K562 (cell line): ENCODE data around the gene UBE2O. TPM values are rescaled to one million over a fixed set of nuclear protein-coding genes. Genes with fewer than 3 reads are reported as not detected.
A peak's percentile ranks its signal among the peaks of the same experiment; 100 is the strongest.

Experiments used
- ATAC-seq: fragments of 200-7000 bp; cut with Tn5 transposase; 3 replicates; pipeline ENCODE4 v1.9.1; 2020; ENCODE audit warnings: moderate library complexity
- BruUV-seq: library from RNA; stranded (reverse); fragments of 400-500 nt; replicated peaks from 2 replicates; lab custom pipeline; 2021; lab: Mats Ljungman, UMichigan
- CTCF ChIA-PET: fragments of 300-600 bp; formaldehyde crosslinking; extraction: SDS; loops from one replicate; lab custom pipeline; 2021; ENCODE audit warnings: low intra/inter-chr PET ratio; lab: Yijun Ruan, JAX
- POLR2A ChIA-PET: fragments of 300-600, 350-650 bp; sonication (Branson Sonifier 250); formaldehyde crosslinking; extraction: SDS; loops from one replicate; lab custom pipeline; 2021; ENCODE audit warnings: antibody characterized with exemption, inconsistent platforms; lab: Yijun Ruan, JAX
- DNase-seq, 4 experiments: peaks; one replicate each; pipeline versions ENCODE4 v3.0.0 to v3.0.0-alpha.2; 2011 to 2018; ENCODE audit warnings: low spot score in 3 of 4, mixed read lengths in 3 of 4; ENCODE audit errors: extremely low read depth in 1 of 4
- FAIRE-seq: peaks from 2 replicates; lab custom pipeline; 2011; peaks lifted over from hg19 to GRCh38; lab: Jason Lieb, UNC
- H2AFZ ChIP-seq: 2 replicates; pipeline ENCODE4 v1.6.0; 2011; ENCODE audit warnings: low read depth, low read length, control low read depth, inconsistent platforms
- H3K27ac ChIP-seq: fragments of 200-600 bp; 3 replicates; pipeline ENCODE4 v1.8.0; 2011; ENCODE audit warnings: low read depth, mild to moderate bottlenecking, control low read depth, inconsistent platforms, low read length, moderate library complexity, mixed read lengths; ENCODE audit errors: extremely low read depth
- H3K27me3 ChIP-seq, 2 experiments: fragments of 300-600 bp in 1 of 2; 2 replicates in 1 of 2; 3 replicates in 1 of 2; pipeline versions ENCODE4 v1.6.0 to v1.8.0; 2011; ENCODE audit warnings: inconsistent platforms in 2 of 2, low read length in 2 of 2, mild to moderate bottlenecking in 1 of 2, mixed read lengths in 1 of 2, moderate library complexity in 1 of 2; ENCODE audit not compliant: control insufficient read depth in 2 of 2, insufficient read depth in 2 of 2
- H3K36me3 ChIP-seq: fragments of 300-600 bp; 3 replicates; pipeline ENCODE4 v1.8.0; 2011; ENCODE audit warnings: mild to moderate bottlenecking, low read length, inconsistent platforms; ENCODE audit not compliant: control insufficient read depth, insufficient read depth
- H3K4me1 ChIP-seq, 2 experiments: fragments of 200-600 bp in 1 of 2; replicated peaks in 1 of 2; 2 replicates in 1 of 2; 3 replicates in 1 of 2; pipeline versions ENCODE4 v1.5.1 to v1.8.0; 2011; ENCODE audit warnings: inconsistent platforms in 2 of 2, low read length in 2 of 2, mild to moderate bottlenecking in 1 of 2, mixed read lengths in 1 of 2, moderate library complexity in 1 of 2; ENCODE audit not compliant: control insufficient read depth in 2 of 2, insufficient read depth in 2 of 2
- H3K4me2 ChIP-seq: 2 replicates; pipeline ENCODE4 v1.6.1; 2011; ENCODE audit warnings: low read length, control low read depth, inconsistent platforms, mixed read lengths; ENCODE audit not compliant: insufficient read depth
- H3K4me3 ChIP-seq: fragments of 200-600 bp; sonication (generic), shearing (Covaris generic); 2 replicates; pipeline ENCODE4 v1.5.1; 2016; ENCODE audit warnings: control low read depth, inconsistent platforms
- H3K79me2 ChIP-seq: fragments of 200-600 bp; 3 replicates; pipeline ENCODE4 v1.8.0; 2011; ENCODE audit warnings: low read length, inconsistent platforms; ENCODE audit not compliant: control insufficient read depth, insufficient read depth
- H3K9ac ChIP-seq, 2 experiments: 2 replicates each; pipeline versions ENCODE4 v1.6.0 to v1.6.1; 2011; ENCODE audit warnings: low read depth in 2 of 2, low read length in 2 of 2, control low read depth in 1 of 2, inconsistent platforms in 1 of 2, mild to moderate bottlenecking in 1 of 2, mixed read lengths in 1 of 2; ENCODE audit not compliant: insufficient read depth in 1 of 2
- H3K9me1 ChIP-seq: one replicate; pipeline ENCODE4 v1.6.0; 2011; ENCODE audit warnings: inconsistent platforms, mild to moderate bottlenecking, low read length, moderate library complexity; ENCODE audit not compliant: control insufficient read depth, insufficient read depth
- H3K9me3 ChIP-seq: replicated peaks from 2 replicates; pipeline ENCODE4 v1.5.1; 2011; ENCODE audit warnings: low read depth, low read length, inconsistent platforms; ENCODE audit not compliant: control insufficient read depth, insufficient read depth
- H4K20me1 ChIP-seq: replicated peaks from 2 replicates; pipeline ENCODE4 v1.6.1; 2011; ENCODE audit warnings: low read length, inconsistent platforms, mixed read lengths; ENCODE audit not compliant: control insufficient read depth, insufficient read depth
- CBX5 ChIP-seq: IDR thresholded peaks from 2 replicates; pipeline ENCODE4 v1.6.1; 2014; ENCODE audit warnings: low read depth, borderline replicate concordance
- CBX8 ChIP-seq: fragments of 200-600 bp; sonication (generic); IDR thresholded peaks from 2 replicates; pipeline ENCODE4 v1.6.1; 2012; ENCODE audit warnings: borderline replicate concordance, mixed run types, low read depth, mild to moderate bottlenecking, moderate library complexity, mixed read lengths, low read length, control low read depth, inconsistent platforms; ENCODE audit not compliant: poor library complexity, severe bottlenecking; ENCODE audit errors: extremely low read depth
- GATAD2A ChIP-seq: fragments of 450-650 bp; IDR thresholded peaks from 2 replicates; pipeline ENCODE4 v1.6.1; 2017
- HBP1 ChIP-seq: fragments of 450-650 bp; formaldehyde crosslinking; IDR thresholded peaks from 2 replicates; pipeline ENCODE4 v1.4.0; 2022; ENCODE audit warnings: missing genetic modification characterization
- KDM1A ChIP-seq, 2 experiments: fragments of 450-650 bp; IDR thresholded peaks; 2 replicates each; pipeline ENCODE4 v1.6.1; 2016; ENCODE audit warnings: mild to moderate bottlenecking in 2 of 2
- MEIS2 ChIP-seq: fragments of 450-650 bp; IDR thresholded peaks from 2 replicates; pipeline ENCODE4 v1.6.1; 2014; ENCODE audit warnings: mild to moderate bottlenecking; ENCODE audit not compliant: partially characterized antibody
- NFYB ChIP-seq: IDR thresholded peaks from 2 replicates; pipeline ENCODE4 v1.6.1; 2011; ENCODE audit warnings: mild to moderate bottlenecking, moderate library complexity; ENCODE audit not compliant: insufficient read length; ENCODE audit errors: extremely low read depth
- PHF21A ChIP-seq: fragments of 450-650 bp; IDR thresholded peaks from 2 replicates; pipeline ENCODE4 v1.6.1; 2017; ENCODE audit warnings: low read depth, borderline replicate concordance
- POLR2AphosphoS2 ChIP-seq: IDR thresholded peaks from 2 replicates; pipeline ENCODE4 v1.6.1; 2012; ENCODE audit warnings: low read length, improper control_type of control experiment
- ZNF239 ChIP-seq: fragments of 250-450 bp; sonication (Bioruptor Pico); IDR thresholded peaks from 2 replicates; pipeline ENCODE4 v1.4.0; 2020; ENCODE audit warnings: mild to moderate bottlenecking
- ZNF75A ChIP-seq: fragments of 450-650 bp; formaldehyde crosslinking; IDR thresholded peaks from 2 replicates; pipeline ENCODE4 v1.4.0; 2020; ENCODE audit warnings: mild to moderate bottlenecking
- WGBS: fragments of 100-300 bp; shearing (Covaris generic); methylation state at CpG from one replicate; pipeline ENCODE4 v1.1.6; 2016; ENCODE audit warnings: low coverage, mixed read lengths; ENCODE audit not compliant: insufficient coverage; ENCODE audit errors: missing lambda C conversion rate; 5-methylcytosine and 5-hydroxymethylcytosine counted together
- in situ Hi-C: fragments of 300-500 bp; cut with MboI; formaldehyde crosslinking; loops from 4 replicates; pipeline ENCODE4 v1.15.0; 2018; ENCODE audit warnings: inconsistent platforms, mixed read lengths
- intact Hi-C: fragments of 100-400 bp; cut with micrococcal nuclease; formaldehyde crosslinking; loops from 2 replicates; pipeline ENCODE4 v1.14.2; 2022
- polyA plus RNA-seq, 8 experiments: library from polyadenylated mRNA; depleted of rRNA in 4 of 8; stranded (reverse) in 5 of 8; unstranded in 3 of 8; fragments of >200 nt; fragmentation: Nextera tagmentation in 2 of 8; fragmentation: Illumina TruSeq in 1 of 8; extraction: Ambion mirVana in 2 of 8; extraction: Trizol in 1 of 8; gene quantifications; 2 replicates each; pipeline versions ENCODE4 v1.2.1 to v1.2.3, GENCODE V29; 2011 to 2014; ENCODE audit warnings: inconsistent platforms in 1 of 8, missing spikeins in 1 of 8
- total RNA-seq, 7 experiments: library from RNA; depleted of rRNA in 6 of 7; stranded (reverse); fragments of >200 nt in 6 of 7; fragmentation: Illumina TruSeq in 2 of 7; extraction: Trizol in 2 of 7; gene quantifications; 2 replicates each; pipeline versions ENCODE4 v1.2.1 to v1.2.3, GENCODE V29; 2011 to 2021; ENCODE audit warnings: low replicate concordance in 1 of 7
- TF ChIP-seq, protein P1 (sequence below): fragments of 450-650 bp; IDR thresholded peaks from 2 replicates; pipeline ENCODE4 v1.6.1; 2018; ENCODE audit not compliant: partially characterized antibody

The UBE2O gene
- total and polyA plus RNA-seq, 9 of the 15 experiments (the other 6 are each of a cell fraction or from before 2014, with no cell fraction given) = 1.6 to 39.7 (median 13.3) TPM

- Histone ChIP-seq H3K9ac (no peak overlapping the region; a peak in 1 of 4 replicates), H3K4me2 (no peak overlapping the region), H3K27ac (no peak overlapping the region), H4K20me1 (no peaks in the 10 kb centered on the region), H3K79me2 (no peaks in the 10 kb centered on the region), H3K4me3 (no peak overlapping the region), H3K27me3 (no peaks in the 10 kb centered on the region), H3K4me1 (peaks cover 4 to 20% of the 10 kb centered on the region in 2 experiments; a peak in 4 of 5 replicates), H3K9me3 (no peaks in the 10 kb centered on the region), H3K9me1 (no peaks in the 10 kb centered on the region), H3K36me3 (no peaks in the 10 kb centered on the region), H2AFZ (no peak overlapping the region)
- CTCF ChIA-PET = no interaction called here
- 85% methylated on average over 10 of the region's 11 CpGs for WGBS
- intact Hi-C loops (no loop called here), in situ Hi-C loops (no loop called here)
- BruUV-seq = no TSS peak
- FAIRE-seq = no peak
- no peak for ATAC-seq
- peak in 1 of 4 experiments; percentile 4 for DNase-seq
- POLR2A ChIA-PET = interaction anchor here (0.7 to 1.5 kb wide), 3 partner anchors 10 to 55 kb away, joined by 3 to 4 read pairs (median 3); no protein-coding TSS in a partner anchor
- TF ChIP-seq MEIS2 (no peak), KDM1A (IDR thresholded peaks at IDR 0.05) (no peak), POLR2AphosphoS2 (no peak), NFYB (no peak), ZNF239 (CRISPR knock-in tag) (no peak), CBX5 (no peak), CBX8 (no peak), GATAD2A (no peak), HBP1 (CRISPR knock-in tag) (no peak), PHF21A (no peak), ZNF75A (no peak)
- TF ChIP-seq, protein P1, sequence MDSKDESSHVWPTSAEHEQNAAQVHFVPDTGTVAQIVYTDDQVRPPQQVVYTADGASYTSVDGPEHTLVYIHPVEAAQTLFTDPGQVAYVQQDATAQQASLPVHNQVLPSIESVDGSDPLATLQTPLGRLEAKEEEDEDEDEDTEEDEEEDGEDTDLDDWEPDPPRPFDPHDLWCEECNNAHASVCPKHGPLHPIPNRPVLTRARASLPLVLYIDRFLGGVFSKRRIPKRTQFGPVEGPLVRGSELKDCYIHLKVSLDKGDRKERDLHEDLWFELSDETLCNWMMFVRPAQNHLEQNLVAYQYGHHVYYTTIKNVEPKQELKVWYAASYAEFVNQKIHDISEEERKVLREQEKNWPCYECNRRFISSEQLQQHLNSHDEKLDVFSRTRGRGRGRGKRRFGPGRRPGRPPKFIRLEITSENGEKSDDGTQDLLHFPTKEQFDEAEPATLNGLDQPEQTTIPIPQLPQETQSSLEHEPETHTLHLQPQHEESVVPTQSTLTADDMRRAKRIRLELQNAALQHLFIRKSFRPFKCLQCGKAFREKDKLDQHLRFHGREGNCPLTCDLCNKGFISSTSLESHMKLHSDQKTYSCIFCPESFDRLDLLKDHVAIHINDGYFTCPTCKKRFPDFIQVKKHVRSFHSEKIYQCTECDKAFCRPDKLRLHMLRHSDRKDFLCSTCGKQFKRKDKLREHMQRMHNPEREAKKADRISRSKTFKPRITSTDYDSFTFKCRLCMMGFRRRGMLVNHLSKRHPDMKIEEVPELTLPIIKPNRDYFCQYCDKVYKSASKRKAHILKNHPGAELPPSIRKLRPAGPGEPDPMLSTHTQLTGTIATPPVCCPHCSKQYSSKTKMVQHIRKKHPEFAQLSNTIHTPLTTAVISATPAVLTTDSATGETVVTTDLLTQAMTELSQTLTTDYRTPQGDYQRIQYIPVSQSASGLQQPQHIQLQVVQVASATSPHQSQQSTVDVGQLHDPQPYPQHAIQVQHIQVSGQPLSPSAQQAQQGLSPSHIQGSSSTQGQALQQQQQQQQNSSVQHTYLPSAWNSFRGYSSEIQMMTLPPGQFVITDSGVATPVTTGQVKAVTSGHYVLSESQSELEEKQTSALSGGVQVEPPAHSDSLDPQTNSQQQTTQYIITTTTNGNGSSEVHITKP = no peak
These were observed 84.4 kb downstream of the UBE2O start for GRCh38 chr17:76368545-76368944.
